Measurements from ENCODE around the gene HOXD3. TPM values are rescaled to one million over a fixed set of nuclear protein-coding genes. Genes with fewer than 3 reads are reported as not detected.

The HOXD3 gene
- total and polyA plus RNA-seq, 2 of the 8 experiments (the other 6 are each of a cell fraction or from before 2014, with no cell fraction given): not detected

- no peak for TF ChIP-seq CTBP2 (IDR thresholded peaks at IDR 0.05; ENCODE audit: borderline replicate concordance, insufficient read depth, insufficient read length, low read length)
- TF ChIP-seq KDM5A (IDR thresholded peaks at IDR 0.05; ENCODE audit: low read length): no peak
- TF ChIP-seq CBX5 (IDR thresholded peaks at IDR 0.05; ENCODE audit: low read depth, low read length): no peak
- TF ChIP-seq SIX5 (IDR thresholded peaks at IDR 0.05; ENCODE audit: low read depth, low read length): no peak
- no peak for TF ChIP-seq ASH2L (IDR thresholded peaks at IDR 0.05; ENCODE audit: low read length)
- TF ChIP-seq EGR1 (IDR thresholded peaks at IDR 0.05; ENCODE audit: borderline replicate concordance, low read depth, low read length): no peak
- TF ChIP-seq YY1 (IDR thresholded peaks at IDR 0.05; ENCODE audit: low read depth, low read length): no peak
- TF ChIP-seq ZNF274 (IDR thresholded peaks at IDR 0.05; ENCODE audit: borderline replicate concordance, extremely low read depth, low read length): no peak
- TF ChIP-seq CREB1 (IDR thresholded peaks at IDR 0.05): no peak
Measured at GRCh38 chr2:176160251-176160985, 3.3 kb downstream of the HOXD3 start (continued).
